Esophagus (tissue), 2 donors: ENCODE data around the gene RNASE12. TPM values are rescaled to one million over a fixed set of nuclear protein-coding genes. Genes with fewer than 3 reads are reported as not detected.
"Not testable (repeated sequence)": the region's sequence is repeated elsewhere in the genome, so short reads cannot be mapped to it uniquely, and the experiment has no call there.

Experiments
- H3K27ac ChIP-seq, 2 donors: one replicate each; pipeline ENCODE4 v1.5.1; 2013; ENCODE audit warnings: low read depth in 2 of 2, mild to moderate bottlenecking in 2 of 2, inconsistent platforms in 1 of 2, low read length in 1 of 2, moderate library complexity in 1 of 2
- H3K27me3 ChIP-seq, 2 donors: one replicate each; pipeline ENCODE4 v1.6.1; 2013; ENCODE audit warnings: low read length in 2 of 2, control low read depth in 1 of 2, mild to moderate bottlenecking in 1 of 2; ENCODE audit not compliant: insufficient read depth in 2 of 2, control insufficient read depth in 1 of 2
- H3K36me3 ChIP-seq, 2 donors: one replicate each; pipeline ENCODE4 v1.6.1; 2013; ENCODE audit warnings: low read length in 1 of 2; ENCODE audit not compliant: control insufficient read depth in 2 of 2, insufficient read depth in 2 of 2
- H3K4me1 ChIP-seq, 2 donors: one replicate each; pipeline ENCODE4 v1.6.1; 2013; ENCODE audit warnings: low read length in 1 of 2; ENCODE audit not compliant: control insufficient read depth in 2 of 2, insufficient read depth in 2 of 2
- H3K4me3 ChIP-seq, 2 donors: one replicate each; pipeline ENCODE4 v1.5.1; 2013; ENCODE audit warnings: low read length in 2 of 2, mild to moderate bottlenecking in 2 of 2, low read depth in 1 of 2, moderate library complexity in 1 of 2
- H3K9me3 ChIP-seq, 2 donors: one replicate each; pipeline ENCODE4 v1.6.1; 2013; ENCODE audit warnings: mild to moderate bottlenecking in 2 of 2, low read depth in 1 of 2, low read length in 1 of 2, moderate library complexity in 1 of 2; ENCODE audit not compliant: control insufficient read depth in 2 of 2, insufficient read depth in 1 of 2
- WGBS, 2 donors: extraction: QIAGEN DNeasy Blood & Tissue Kit; methylation state at CpG; one replicate each; pipeline ENCODE4 v1.1.7; 2013; 5-methylcytosine and 5-hydroxymethylcytosine counted together
- polyA plus RNA-seq, 2 donors: library from polyadenylated mRNA; stranded (reverse); fragments of 200-250 nt; gene quantifications; one replicate each; pipeline ENCODE4 v1.2.3, GENCODE V29; 2013
- donor health status: healthy with polysubstance abuse.
- donor health status: Bipolar disorder and iron deficiency.

Gene RNASE12
- polyA plus RNA-seq, 2 donors = not detected

DNA sequence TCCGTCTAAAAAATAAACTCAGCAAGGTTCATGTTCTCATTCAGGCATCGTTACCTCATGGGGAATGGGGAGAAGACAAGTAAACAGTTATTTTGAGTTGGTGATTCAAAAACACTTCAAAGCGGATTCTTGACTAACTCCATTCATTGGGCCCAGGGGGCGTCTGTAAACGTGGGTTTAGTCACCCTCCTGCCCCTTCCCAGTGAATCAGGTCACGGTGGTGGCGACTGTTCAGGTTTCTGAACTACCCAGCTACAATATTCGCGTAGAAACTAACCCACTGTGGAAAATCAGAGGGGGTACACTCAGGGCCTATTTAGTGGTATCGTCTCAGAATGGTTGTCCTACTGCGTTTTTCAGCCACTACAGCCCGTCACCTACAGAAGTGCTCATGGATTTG, 35.1 kb upstream of the RNASE12 start:
- no peaks in the 10 kb centered on the region for H3K9me3 ChIP-seq
- H3K27ac ChIP-seq = no peak overlapping the region
- peaks cover 0 to 2% of the 10 kb centered on the region in 2 donors for H3K4me1 ChIP-seq
- H3K27me3 ChIP-seq = no peaks in the 10 kb centered on the region
- WGBS, 2 donors = 32 to 33% methylated on average over 12 of the region's 12 CpGs
- no peaks in the 10 kb centered on the region for H3K36me3 ChIP-seq
- no peak overlapping the region for H3K4me3 ChIP-seq

DNA sequence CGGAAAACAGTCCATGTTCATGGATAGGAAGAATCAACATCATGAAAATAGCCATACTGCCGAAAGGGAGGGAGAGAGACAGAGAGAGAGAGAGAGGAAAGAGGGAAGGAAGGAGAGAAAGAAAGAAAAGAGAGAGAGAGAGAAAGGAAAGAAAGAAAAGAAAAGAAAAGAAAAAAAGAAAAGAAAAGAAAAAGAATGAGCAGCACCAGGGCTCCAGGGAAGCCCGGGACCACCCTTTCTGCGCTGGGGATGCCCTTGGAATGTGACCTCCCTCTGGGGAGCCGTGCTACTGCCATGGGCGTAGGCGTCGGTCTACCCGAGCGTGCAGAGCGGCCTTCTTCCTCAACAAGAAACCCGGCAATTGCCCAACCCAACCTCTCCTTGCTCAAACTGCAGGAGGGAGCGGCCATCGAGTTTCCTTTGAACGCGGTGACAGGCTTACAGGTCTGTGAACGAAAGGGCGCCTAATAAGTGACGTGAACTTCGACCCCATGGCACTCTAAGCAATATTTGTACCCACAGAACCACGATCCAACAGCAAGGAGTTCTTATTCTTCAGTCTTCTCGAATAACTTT, 33.4 kb upstream of the RNASE12 start:
- H3K4me3 ChIP-seq = peak overlapping the region; percentile 4 to 45
- H3K27ac ChIP-seq = peak overlapping the region; percentile 23 to 63
- no peaks in the 10 kb centered on the region for H3K27me3 ChIP-seq
- WGBS, 2 donors = 6 to 9% methylated on average over 22 of the region's 22 CpGs
- no peaks in the 10 kb centered on the region for H3K36me3 ChIP-seq
- peaks cover 0 to 2% of the 10 kb centered on the region in 2 donors for H3K4me1 ChIP-seq
- no peaks in the 10 kb centered on the region for H3K9me3 ChIP-seq

DNA sequence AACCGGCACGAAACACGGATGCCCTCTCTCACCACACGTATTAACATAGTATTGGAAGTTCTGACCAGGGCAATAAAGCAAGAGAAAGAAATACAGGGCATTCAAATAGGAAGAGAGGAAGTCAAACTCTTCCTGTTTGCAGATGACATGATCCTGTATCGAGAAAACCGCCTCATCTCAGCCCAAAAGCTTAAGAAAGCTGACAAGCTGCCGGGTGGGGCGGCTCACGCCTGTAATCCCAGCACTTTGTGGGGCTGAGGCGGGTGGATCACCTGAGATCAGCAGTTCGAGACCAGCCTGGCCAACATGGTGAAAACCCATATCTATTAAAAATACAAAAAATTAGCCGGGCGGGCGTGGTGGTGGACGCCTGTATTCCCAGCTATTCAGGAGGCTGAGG, 32.6 kb upstream of the RNASE12 start:
- WGBS, 2 donors = 60 to 62% methylated on average over 15 of the region's 15 CpGs
- peaks cover 0 to 2% of the 10 kb centered on the region in 2 donors for H3K4me1 ChIP-seq
- no peaks in the 10 kb centered on the region for H3K9me3 ChIP-seq
- H3K27ac ChIP-seq = no peak overlapping the region
- no peaks in the 10 kb centered on the region for H3K27me3 ChIP-seq
- H3K36me3 ChIP-seq = no peaks in the 10 kb centered on the region
- no peak overlapping the region for H3K4me3 ChIP-seq

DNA sequence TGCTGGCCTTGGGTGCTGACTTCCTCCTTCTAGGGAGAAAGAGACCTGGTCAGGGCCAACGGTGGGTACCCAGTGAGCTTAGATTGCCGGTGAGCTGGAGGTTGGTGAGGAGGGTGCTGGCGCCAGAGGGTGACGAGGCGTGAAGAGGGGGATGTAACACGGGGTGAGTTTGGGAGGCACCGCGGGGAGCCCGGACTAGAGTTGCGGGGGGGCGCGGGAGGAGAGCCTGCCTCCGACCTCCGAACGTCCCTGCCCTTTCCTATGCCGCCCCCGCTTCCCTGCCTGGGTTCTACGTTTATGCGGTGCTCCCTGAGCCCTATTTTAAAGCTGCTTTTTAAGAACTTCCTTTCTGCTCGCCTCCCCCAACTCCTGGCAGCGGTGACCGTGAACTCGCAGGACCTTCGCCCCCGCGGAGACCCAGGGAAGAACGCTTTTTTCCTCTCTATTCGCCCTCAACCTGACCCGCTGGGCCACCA, 31.7 kb upstream of the RNASE12 start:
- Histone ChIP-seq H3K9me3 (no peaks in the 10 kb centered on the region), H3K27me3 (no peaks in the 10 kb centered on the region), H3K4me1 (peaks cover 0 to 2% of the 10 kb centered on the region in 2 donors)

DNA sequence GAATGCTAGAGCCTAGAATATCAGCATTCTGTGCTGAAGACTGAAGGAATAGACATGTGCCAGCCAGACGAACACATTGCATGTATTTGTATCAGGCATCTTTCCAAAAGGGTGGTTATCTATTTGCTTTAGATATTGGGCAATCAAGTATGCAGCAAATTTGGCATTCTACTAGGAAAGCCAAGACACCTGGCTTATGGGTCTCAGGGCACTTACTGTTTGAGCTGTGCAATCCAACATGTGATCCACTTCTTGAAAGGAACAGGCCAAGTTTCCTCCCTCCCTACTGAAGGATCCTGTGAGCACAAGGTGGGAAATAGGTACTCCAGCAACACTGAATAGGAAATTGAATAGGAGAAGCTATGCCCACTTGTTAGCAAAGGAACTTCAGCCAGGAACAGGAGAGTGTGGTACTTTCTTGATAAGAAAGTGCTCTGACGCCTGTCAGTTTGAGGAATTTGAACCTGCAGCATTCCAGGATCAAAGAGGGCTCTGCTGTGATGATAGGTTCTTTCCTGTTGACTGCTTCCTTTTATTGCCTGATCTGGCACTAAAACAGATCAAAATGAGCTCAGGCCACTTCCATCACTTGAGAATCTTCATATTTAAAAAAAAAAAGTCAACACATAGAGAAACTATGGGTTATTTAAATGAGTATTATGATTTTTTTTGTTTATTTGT, 29.8 kb upstream of the RNASE12 start:
- H3K27ac ChIP-seq = no peak overlapping the region
- H3K4me1 ChIP-seq = peaks cover 0 to 2% of the 10 kb centered on the region in 2 donors
- no peak overlapping the region for H3K4me3 ChIP-seq
- no peaks in the 10 kb centered on the region for H3K27me3 ChIP-seq
- no peaks in the 10 kb centered on the region for H3K36me3 ChIP-seq
- no peaks in the 10 kb centered on the region for H3K9me3 ChIP-seq
- 43 to 56% methylated on average over 2 of the region's 2 CpGs for WGBS, 2 donors

More for the DNA sequence above, 31.7 kb upstream of the RNASE12 start:
- H3K4me3 ChIP-seq = no peak overlapping the region
- no peaks in the 10 kb centered on the region for H3K36me3 ChIP-seq
- no peak overlapping the region for H3K27ac ChIP-seq
- WGBS, 2 donors = 37 to 38% methylated on average over 24 to 29 of the region's 29 CpGs

DNA sequence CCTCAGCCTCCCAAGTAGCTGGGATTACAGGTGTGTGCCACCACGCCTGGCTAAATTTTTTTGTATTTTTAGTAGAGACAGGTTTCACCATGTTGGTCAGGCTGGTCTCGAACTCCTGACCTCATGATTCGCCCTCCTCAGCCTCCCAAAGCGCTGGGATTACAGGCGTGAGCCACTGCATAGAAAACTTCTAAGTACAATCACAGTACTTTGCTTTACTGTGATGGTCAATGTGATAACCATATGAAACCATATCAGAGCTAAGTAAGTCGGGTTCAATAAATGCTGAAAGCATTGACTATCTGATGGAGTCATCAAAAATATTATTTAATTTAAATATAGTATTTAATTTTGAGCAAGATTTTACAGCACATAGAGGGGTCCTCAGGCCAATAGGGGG, 28.5 kb upstream of the RNASE12 start:
- H3K4me3 ChIP-seq, H3K27ac ChIP-seq, H3K4me1 ChIP-seq, H3K27me3 ChIP-seq, H3K36me3 ChIP-seq, H3K9me3 ChIP-seq: not testable (repeated sequence)
- WGBS, 2 donors = 90% methylated on average over 6 of the region's 6 CpGs

GRCh38 chr14:20618271-20618749, 27.1 kb upstream of the RNASE12 start:
- no peaks in the 10 kb centered on the region for H3K4me1 ChIP-seq
- H3K4me3 ChIP-seq = no peak overlapping the region
- no peaks in the 10 kb centered on the region for H3K27me3 ChIP-seq
- no peak overlapping the region for H3K27ac ChIP-seq
- 50 to 59% methylated on average over 4 of the region's 4 CpGs for WGBS, 2 donors
- no peaks in the 10 kb centered on the region for H3K36me3 ChIP-seq
- no peaks in the 10 kb centered on the region for H3K9me3 ChIP-seq

GRCh38 chr14:20617138-20618003, 26.2 kb upstream of the RNASE12 start:
- Histone ChIP-seq H3K4me1 (no peaks in the 10 kb centered on the region), H3K9me3 (no peaks in the 10 kb centered on the region), H3K27ac (no peak overlapping the region), H3K27me3 (no peaks in the 10 kb centered on the region), H3K36me3 (no peaks in the 10 kb centered on the region), H3K4me3 (no peak overlapping the region)
- 83 to 84% methylated on average over 12 of the region's 12 CpGs for WGBS, 2 donors

DNA sequence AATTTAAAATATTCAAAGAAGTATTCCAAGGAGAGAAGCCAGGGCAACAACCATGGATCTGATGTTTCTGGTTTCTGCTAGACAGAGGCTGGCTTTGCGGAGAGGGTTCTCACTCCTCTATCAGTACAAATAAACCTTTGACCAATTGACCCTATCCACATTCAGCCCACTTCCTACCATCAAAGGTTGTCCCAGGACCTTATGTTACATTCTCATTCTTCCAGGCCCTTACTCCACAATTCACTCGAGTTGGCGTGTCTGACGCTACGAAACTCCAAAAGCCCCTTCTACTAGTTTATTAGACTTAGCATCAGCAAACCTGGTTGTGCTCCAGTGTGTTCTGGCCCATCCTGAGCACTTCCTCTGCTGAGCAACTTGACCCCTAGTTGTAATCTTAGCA, 24.8 kb upstream of the RNASE12 start:
- no peaks in the 10 kb centered on the region for H3K27me3 ChIP-seq
- no peaks in the 10 kb centered on the region for H3K9me3 ChIP-seq
- H3K27ac ChIP-seq = no peak overlapping the region
- no peaks in the 10 kb centered on the region for H3K4me1 ChIP-seq
- no peaks in the 10 kb centered on the region for H3K36me3 ChIP-seq
- no peak overlapping the region for H3K4me3 ChIP-seq
- WGBS, 2 donors = 92 to 97% methylated on average over 5 of the region's 5 CpGs
